NT2/D1 (cell line): Measurements from ENCODE around the gene HPCAL1.

Experiments used
- DNase-seq: peaks from one replicate; pipeline ENCODE4 v3.0.0-alpha.2; 2011; ENCODE audit warnings: low read depth, low spot score
- H3K27me3 ChIP-seq: 2 replicates; pipeline ENCODE4 v1.6.0; 2011; ENCODE audit warnings: mild to moderate bottlenecking; ENCODE audit not compliant: insufficient read length, insufficient read depth
- H3K36me3 ChIP-seq: 2 replicates; pipeline ENCODE4 v1.6.1; 2011; ENCODE audit warnings: mild to moderate bottlenecking, low read length, mixed read lengths; ENCODE audit not compliant: insufficient read depth, insufficient read length
- H3K4me1 ChIP-seq: 2 replicates; pipeline ENCODE4 v1.5.1; 2011; ENCODE audit not compliant: insufficient read depth, insufficient read length
- H3K4me3 ChIP-seq: 2 replicates; pipeline ENCODE4 v1.5.1; 2011; ENCODE audit warnings: low read depth; ENCODE audit not compliant: insufficient read length
- H3K9ac ChIP-seq: 2 replicates; pipeline ENCODE4 v1.6.0; 2011; ENCODE audit warnings: low read depth; ENCODE audit not compliant: insufficient read length
- H3K9me3 ChIP-seq: 2 replicates; pipeline ENCODE4 v1.5.1; 2011; ENCODE audit warnings: mild to moderate bottlenecking, low read length; ENCODE audit not compliant: insufficient read depth
- SUZ12 ChIP-seq: IDR thresholded peaks from 2 replicates; pipeline ENCODE4 v1.6.1; 2011; ENCODE audit not compliant: insufficient read length, insufficient read depth; ENCODE audit errors: extremely low read depth
- YY1 ChIP-seq: IDR thresholded peaks from 2 replicates; pipeline ENCODE4 v1.6.1; 2011; ENCODE audit not compliant: insufficient read length, insufficient read depth
- ZNF274 ChIP-seq: IDR thresholded peaks from 2 replicates; pipeline ENCODE4 v1.6.1; 2011; ENCODE audit warnings: mild to moderate bottlenecking, low read depth, low read length

The HPCAL1 gene

DNA sequence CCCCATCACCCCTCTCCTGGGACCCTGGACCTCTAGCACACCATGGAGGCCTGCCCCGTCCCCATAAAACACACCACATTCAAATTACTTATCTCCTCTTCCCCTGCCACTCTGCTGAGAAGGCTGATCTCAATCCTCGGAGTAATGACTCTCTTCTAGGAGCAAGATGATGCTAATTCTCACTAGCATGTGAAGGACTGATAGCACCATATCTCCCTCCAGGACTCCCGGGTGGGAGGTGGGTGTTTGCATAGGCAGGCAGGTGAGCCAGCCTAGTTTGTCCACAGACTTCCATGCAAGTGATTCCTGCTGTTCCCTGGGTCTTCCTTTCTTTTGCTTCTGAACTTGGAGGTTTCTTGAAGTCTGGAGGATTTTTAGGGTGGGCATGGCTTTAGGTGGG, 40.5 kb downstream of the HPCAL1 start:
- TF ChIP-seq ZNF274 (no peak), SUZ12 (no peak), YY1 (no peak)
- no peak for DNase-seq
- no peaks in the 10 kb centered on the region for H3K27me3 ChIP-seq
- no peaks in the 10 kb centered on the region for H3K36me3 ChIP-seq
- H3K4me1 ChIP-seq, result peaks cover 5% of the 10 kb centered on the region
- H3K9ac ChIP-seq, result no peak overlapping the region
- no peak overlapping the region for H3K4me3 ChIP-seq
- H3K9me3 ChIP-seq, result no peaks in the 10 kb centered on the region

DNA sequence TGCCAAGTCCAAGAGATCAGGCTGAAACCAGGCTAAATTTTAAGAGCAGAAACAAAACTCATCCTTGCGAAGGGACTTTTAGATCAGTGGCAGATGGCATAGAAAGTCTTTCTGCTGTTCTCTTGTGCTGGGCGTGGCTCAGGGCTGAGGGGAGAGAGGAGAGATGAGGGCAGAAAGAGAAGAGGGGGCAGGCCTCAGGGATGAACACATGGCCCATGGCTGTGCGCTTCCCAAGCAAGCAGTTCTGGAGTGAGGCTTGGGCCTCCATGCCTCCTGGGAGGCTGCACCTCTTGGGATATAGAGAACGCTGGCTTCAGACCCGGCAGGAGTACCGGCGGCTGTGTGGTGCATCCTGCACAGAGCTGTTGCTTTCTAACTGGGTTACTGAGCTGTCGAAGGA, 41.0 kb downstream of the HPCAL1 start:
- Histone ChIP-seq H3K27me3 (no peaks in the 10 kb centered on the region), H3K36me3 (no peaks in the 10 kb centered on the region), H3K9me3 (no peaks in the 10 kb centered on the region), H3K4me1 (peaks cover 5% of the 10 kb centered on the region), H3K4me3 (no peak overlapping the region), H3K9ac (no peak overlapping the region)
- DNase-seq, result no peak
- TF ChIP-seq ZNF274 (no peak), YY1 (no peak), SUZ12 (no peak)

DNA sequence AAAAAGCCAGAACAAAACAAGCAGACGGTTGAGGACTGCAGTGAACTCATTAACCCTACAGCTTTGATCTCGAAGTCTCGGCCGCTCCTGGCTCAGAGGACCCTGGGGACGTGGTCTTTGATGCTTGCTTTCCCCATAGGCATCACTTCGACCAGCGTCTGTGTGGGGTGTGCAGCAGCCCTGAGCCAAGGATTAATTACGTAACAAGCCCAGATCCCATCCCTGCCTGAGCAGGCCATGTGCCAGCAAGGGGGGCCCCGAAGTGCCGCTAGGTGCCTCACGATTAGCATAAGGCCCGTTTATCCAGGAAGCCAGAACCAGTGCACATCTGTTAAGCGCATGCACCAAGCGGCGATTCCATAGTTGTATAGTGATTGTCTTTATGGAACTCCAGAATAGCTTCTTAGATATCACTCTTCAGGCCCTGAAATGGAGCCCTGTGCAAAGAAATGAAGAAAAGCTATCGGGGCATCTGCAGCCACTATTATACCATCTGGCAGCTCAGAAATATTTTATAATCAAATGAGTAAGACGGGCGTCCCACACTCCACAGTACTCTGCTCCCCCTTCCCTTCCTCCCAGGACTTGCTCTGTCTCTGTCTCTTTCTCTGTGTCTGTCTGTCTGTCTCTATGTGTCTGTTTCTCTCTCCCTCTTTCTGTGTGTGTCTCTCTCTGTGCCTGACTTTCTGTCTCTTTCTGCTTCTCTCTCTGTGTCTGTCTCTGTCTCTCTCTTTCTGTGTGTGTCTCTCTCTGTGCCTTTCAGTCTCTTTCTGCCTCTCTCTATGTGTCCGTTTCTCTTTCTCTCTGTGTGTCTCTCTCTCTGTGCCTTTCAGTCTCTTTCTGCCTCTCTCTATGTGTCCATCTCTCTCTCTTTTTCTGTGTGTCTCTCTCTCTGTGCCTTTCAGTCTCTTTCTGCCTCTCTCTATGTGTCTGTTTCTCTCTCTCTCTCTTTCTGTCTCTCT, 41.7 kb downstream of the HPCAL1 start:
- H3K4me1 ChIP-seq, result peaks cover 5% of the 10 kb centered on the region
- no peaks in the 10 kb centered on the region for H3K36me3 ChIP-seq
- no peak for DNase-seq
- no peaks in the 10 kb centered on the region for H3K9me3 ChIP-seq
- H3K9ac ChIP-seq, result no peak overlapping the region
- H3K4me3 ChIP-seq, result no peak overlapping the region
- no peak for TF ChIP-seq ZNF274
- no peak for TF ChIP-seq SUZ12
- TF ChIP-seq YY1, result no peak
- no peaks in the 10 kb centered on the region for H3K27me3 ChIP-seq

DNA sequence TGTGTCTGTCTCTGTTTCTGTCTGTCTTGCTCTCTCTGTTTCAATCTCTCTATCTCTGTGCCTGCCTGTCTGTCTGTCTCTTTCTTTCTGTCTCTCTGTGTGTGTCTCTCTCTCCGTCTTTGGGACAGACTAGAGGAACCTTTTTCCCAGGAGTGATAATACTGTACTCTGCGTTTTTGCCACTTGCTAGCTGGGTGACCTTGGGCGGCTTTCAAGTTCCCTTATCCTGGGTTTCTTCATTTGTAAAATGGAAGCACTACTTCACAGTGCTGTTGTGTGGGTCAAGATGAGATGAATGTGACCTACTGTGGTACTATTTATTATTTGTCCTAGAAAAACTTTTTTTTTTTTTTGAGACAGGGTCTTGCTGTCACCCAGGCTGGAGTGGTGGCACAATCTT, 42.4 kb downstream of the HPCAL1 start:
- no peak overlapping the region for H3K4me3 ChIP-seq
- no peaks in the 10 kb centered on the region for H3K36me3 ChIP-seq
- H3K4me1 ChIP-seq, result peaks cover 5% of the 10 kb centered on the region
- no peak overlapping the region for H3K9ac ChIP-seq
- H3K27me3 ChIP-seq, result no peaks in the 10 kb centered on the region
- TF ChIP-seq ZNF274, result no peak
- no peak for TF ChIP-seq SUZ12
- no peak for TF ChIP-seq YY1
- H3K9me3 ChIP-seq, result no peaks in the 10 kb centered on the region
- DNase-seq, result no peak

DNA sequence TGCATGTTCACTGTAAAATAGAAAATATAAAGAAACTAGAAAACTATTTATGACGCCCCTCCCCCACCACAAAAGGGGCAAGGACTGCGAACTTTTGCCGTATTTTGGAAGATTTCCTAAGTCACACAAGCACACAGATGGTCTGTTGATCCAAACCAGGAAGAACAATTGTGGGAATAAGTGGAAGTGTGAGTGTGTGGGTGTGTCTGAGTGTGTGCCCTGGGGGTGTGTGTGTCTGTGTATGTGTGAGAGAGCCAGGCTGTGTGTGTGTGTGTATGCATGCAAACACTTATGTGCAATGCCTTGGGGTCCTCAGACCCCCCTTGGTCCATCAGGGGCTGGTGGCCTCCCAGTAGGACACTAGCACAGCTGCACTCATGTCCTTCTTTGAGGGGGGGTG, 43.1 kb downstream of the HPCAL1 start:
- Histone ChIP-seq H3K27me3 (no peaks in the 10 kb centered on the region), H3K9ac (no peak overlapping the region), H3K4me3 (no peak overlapping the region), H3K36me3 (no peaks in the 10 kb centered on the region), H3K9me3 (no peaks in the 10 kb centered on the region), H3K4me1 (peaks cover 5% of the 10 kb centered on the region)
- DNase-seq, result no peak
- no peak for TF ChIP-seq SUZ12
- TF ChIP-seq YY1, result no peak
- TF ChIP-seq ZNF274, result no peak

DNA sequence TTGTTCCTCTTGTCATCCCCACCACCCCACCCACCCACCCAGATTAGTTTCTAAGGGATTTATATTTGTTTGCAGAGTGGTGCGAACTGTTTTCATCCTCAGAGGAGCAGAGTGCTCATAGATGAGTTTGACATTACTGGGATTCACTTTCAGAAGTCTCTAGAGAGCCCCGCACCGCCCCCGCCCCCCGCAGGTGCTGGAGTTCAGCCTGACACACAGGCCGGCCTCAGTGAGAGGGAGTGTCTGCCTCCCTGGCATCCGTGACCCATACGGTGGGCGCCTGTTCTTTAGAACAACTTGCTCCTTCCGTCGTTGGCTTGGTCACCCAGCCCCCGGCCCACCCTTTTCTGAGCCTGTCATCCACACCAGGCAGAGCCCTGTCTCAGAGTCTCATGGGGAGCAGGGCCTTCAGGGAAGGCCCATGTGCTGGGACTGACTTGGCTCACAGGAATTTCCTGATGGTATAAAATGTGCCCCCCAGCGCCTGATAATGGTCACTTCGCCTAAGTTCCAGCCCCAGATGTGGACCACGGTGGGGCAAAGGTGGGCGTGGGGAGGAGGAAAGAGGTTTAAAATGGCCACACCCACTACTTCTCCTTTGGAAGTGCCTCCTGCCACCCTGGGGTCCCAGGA, 44.3 kb downstream of the HPCAL1 start:
- no peaks in the 10 kb centered on the region for H3K36me3 ChIP-seq
- no peaks in the 10 kb centered on the region for H3K27me3 ChIP-seq
- TF ChIP-seq YY1 (no peak), SUZ12 (no peak), ZNF274 (no peak)
- no peak for DNase-seq
- H3K9ac ChIP-seq, result no peak overlapping the region
- H3K4me3 ChIP-seq, result no peak overlapping the region
- H3K9me3 ChIP-seq, result no peaks in the 10 kb centered on the region
- peaks cover 5% of the 10 kb centered on the region for H3K4me1 ChIP-seq

DNA sequence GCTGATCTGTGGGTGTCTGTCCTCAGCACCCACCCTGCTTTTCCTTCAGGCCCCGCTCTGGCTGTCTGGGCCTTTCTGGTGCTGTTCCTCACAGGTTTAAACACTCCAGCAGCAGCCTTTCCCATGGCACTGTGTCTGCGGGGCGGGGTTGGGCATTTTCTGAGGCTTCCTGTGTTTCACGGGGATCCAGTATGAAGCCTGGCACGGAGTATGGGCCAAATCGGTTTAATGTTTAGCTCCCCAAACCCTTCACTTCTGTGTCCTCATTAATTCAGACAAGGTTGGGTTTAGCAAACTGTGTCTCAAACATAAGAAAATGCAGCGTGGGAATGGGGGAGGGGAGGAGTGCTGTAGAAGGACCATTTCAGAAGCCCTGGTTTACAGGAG, 44.9 kb downstream of the HPCAL1 start:
- no peaks in the 10 kb centered on the region for H3K36me3 ChIP-seq
- DNase-seq, result no peak
- TF ChIP-seq YY1 (no peak), SUZ12 (no peak), ZNF274 (no peak)
- no peaks in the 10 kb centered on the region for H3K9me3 ChIP-seq
- no peak overlapping the region for H3K4me3 ChIP-seq
- H3K27me3 ChIP-seq, result no peaks in the 10 kb centered on the region
- H3K9ac ChIP-seq, result no peak overlapping the region
- H3K4me1 ChIP-seq, result peaks cover 5% of the 10 kb centered on the region
